SU-DHL-6 (cell line): ENCODE data around the gene MORN3.
"Not testable (repeated sequence)": the region's sequence is repeated elsewhere in the genome, so short reads cannot be mapped to it uniquely, and the experiment has no call there.

Source experiments
- H2AFZ ChIP-seq: fragments of 200-600 bp; sonication (generic); 2 replicates; pipeline ENCODE4 v1.6.1; 2014; ENCODE audit warnings: low read depth, mild to moderate bottlenecking, moderate library complexity, mixed read lengths, antibody characterized with exemption, low read length; ENCODE audit not compliant: severe bottlenecking
- H3F3A ChIP-seq: fragments of 200-600 bp; shearing (Covaris generic); 2 replicates; pipeline ENCODE4 v1.6.0; 2016; ENCODE audit warnings: antibody characterized with exemption, mild to moderate bottlenecking; ENCODE audit not compliant: insufficient read depth
- H3K27ac ChIP-seq: fragments of 200-600 bp; sonication (generic); 2 replicates; pipeline ENCODE4 v1.5.1; 2016; ENCODE audit warnings: low read depth, mild to moderate bottlenecking, low read length, moderate library complexity, mixed read lengths
- H3K27me3 ChIP-seq: fragments of 200-600 bp; sonication (generic), shearing (Covaris generic); 2 replicates; pipeline ENCODE4 v1.6.0; 2014; ENCODE audit warnings: mild to moderate bottlenecking, low read length
- H3K36me3 ChIP-seq: fragments of 200-600 bp; sonication (generic); 2 replicates; pipeline ENCODE4 v1.6.1; 2014; ENCODE audit warnings: mild to moderate bottlenecking, low read length, mixed read lengths
- H3K4me2 ChIP-seq: fragments of 300-600, 200-600 bp; shearing (Covaris generic), sonication (generic); 2 replicates; pipeline ENCODE4 v1.6.0; 2014; ENCODE audit warnings: low read length, low read depth, mild to moderate bottlenecking; ENCODE audit not compliant: poor library complexity, severe bottlenecking
- H3K4me3 ChIP-seq: fragments of 200-600 bp; sonication (generic); 2 replicates; pipeline ENCODE4 v1.5.1; 2014; ENCODE audit warnings: antibody characterized with exemption, low read length, mild to moderate bottlenecking, mixed read lengths; ENCODE audit not compliant: insufficient read depth, poor library complexity, severe bottlenecking
- H3K79me2 ChIP-seq: fragments of 200-600 bp; sonication (generic); 2 replicates; pipeline ENCODE4 v1.6.1; 2014; ENCODE audit warnings: mild to moderate bottlenecking, low read length, moderate library complexity; ENCODE audit not compliant: insufficient read depth
- H3K9ac ChIP-seq: fragments of 200-600 bp; sonication (generic); 2 replicates; pipeline ENCODE4 v1.7.0; 2014; ENCODE audit warnings: mild to moderate bottlenecking, low read length
- H3K9me2 ChIP-seq: fragments of 200-600 bp; sonication (generic); replicated peaks from 2 replicates; pipeline ENCODE4 v1.6.1; 2014; ENCODE audit warnings: low read length; ENCODE audit not compliant: insufficient read depth
- H3K9me3 ChIP-seq: fragments of 200-600 bp; sonication (generic); 2 replicates; pipeline ENCODE4 v1.6.1; 2014; ENCODE audit warnings: low read length, mixed read lengths; ENCODE audit not compliant: insufficient read depth
- H4K20me1 ChIP-seq: fragments of 200-600 bp; sonication (generic); 2 replicates; pipeline ENCODE4 v1.6.1; 2014; ENCODE audit warnings: low read depth, mild to moderate bottlenecking, antibody characterized with exemption, low read length, moderate library complexity, mixed read lengths
- EZH2phosphoT487 ChIP-seq: fragments of 200-600 bp; sonication (generic), shearing (Covaris generic); conservative IDR thresholded peaks from 2 replicates; pipeline ENCODE4 v1.6.1; 2018; ENCODE audit warnings: mild to moderate bottlenecking, antibody characterized with exemption, low read length, moderate library complexity, mixed read lengths
- TF ChIP-seq, protein P1 (sequence below): fragments of 200-600 bp; sonication (generic); IDR thresholded peaks from one replicate; pipeline ENCODE4 v1.5.1; 2017; ENCODE audit warnings: antibody characterized with exemption, mild to moderate bottlenecking, low read length, moderate library complexity; ENCODE audit not compliant: insufficient read depth, poor library complexity, severe bottlenecking

Gene MORN3

DNA sequence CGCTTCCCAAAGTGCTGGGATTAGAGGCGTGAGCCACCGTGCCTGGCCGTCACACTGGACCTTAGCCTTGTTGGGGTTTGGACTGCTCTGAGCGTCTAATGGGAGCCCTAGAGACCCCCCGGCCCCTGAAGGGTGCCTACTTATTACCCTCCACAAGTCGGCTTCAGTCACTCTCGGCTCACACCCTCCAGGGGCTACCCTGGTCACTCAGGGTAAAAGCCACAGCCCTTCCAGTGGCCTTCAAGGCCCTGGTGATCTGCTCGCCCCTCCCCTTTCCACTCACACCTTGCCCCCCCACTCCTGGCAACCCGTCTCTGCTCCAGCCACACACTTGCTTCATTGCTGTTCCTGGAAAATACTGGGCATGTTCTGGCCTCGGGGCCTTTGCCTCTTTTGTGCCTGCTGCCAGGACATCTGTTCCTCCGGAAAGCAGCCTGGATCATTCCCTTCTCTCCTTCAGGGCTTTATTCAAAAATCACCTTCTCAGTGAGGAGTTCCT lies 3.6 kb upstream of the MORN3 start:
- Histone ChIP-seq H3K9me2 (no peaks in the 10 kb centered on the region), H3F3A (peaks cover 8% of the 10 kb centered on the region), H2AFZ (peak overlapping the region; percentile 37), H3K4me2 (peak overlapping the region; percentile 60), H4K20me1 (no peaks in the 10 kb centered on the region), H3K9me3 (no peaks in the 10 kb centered on the region), H3K27ac (no peak overlapping the region), H3K9ac (peak overlapping the region; percentile 31; the same call in 1 of the 2 replicates), H3K79me2 (no peaks in the 10 kb centered on the region), H3K36me3 (no peaks in the 10 kb centered on the region), H3K4me3 (peak overlapping the region; percentile 44), H3K27me3 (no peaks in the 10 kb centered on the region)
- no peak for TF ChIP-seq EZH2phosphoT487
- TF ChIP-seq, protein P1, sequence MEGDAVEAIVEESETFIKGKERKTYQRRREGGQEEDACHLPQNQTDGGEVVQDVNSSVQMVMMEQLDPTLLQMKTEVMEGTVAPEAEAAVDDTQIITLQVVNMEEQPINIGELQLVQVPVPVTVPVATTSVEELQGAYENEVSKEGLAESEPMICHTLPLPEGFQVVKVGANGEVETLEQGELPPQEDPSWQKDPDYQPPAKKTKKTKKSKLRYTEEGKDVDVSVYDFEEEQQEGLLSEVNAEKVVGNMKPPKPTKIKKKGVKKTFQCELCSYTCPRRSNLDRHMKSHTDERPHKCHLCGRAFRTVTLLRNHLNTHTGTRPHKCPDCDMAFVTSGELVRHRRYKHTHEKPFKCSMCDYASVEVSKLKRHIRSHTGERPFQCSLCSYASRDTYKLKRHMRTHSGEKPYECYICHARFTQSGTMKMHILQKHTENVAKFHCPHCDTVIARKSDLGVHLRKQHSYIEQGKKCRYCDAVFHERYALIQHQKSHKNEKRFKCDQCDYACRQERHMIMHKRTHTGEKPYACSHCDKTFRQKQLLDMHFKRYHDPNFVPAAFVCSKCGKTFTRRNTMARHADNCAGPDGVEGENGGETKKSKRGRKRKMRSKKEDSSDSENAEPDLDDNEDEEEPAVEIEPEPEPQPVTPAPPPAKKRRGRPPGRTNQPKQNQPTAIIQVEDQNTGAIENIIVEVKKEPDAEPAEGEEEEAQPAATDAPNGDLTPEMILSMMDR, result no peak

DNA sequence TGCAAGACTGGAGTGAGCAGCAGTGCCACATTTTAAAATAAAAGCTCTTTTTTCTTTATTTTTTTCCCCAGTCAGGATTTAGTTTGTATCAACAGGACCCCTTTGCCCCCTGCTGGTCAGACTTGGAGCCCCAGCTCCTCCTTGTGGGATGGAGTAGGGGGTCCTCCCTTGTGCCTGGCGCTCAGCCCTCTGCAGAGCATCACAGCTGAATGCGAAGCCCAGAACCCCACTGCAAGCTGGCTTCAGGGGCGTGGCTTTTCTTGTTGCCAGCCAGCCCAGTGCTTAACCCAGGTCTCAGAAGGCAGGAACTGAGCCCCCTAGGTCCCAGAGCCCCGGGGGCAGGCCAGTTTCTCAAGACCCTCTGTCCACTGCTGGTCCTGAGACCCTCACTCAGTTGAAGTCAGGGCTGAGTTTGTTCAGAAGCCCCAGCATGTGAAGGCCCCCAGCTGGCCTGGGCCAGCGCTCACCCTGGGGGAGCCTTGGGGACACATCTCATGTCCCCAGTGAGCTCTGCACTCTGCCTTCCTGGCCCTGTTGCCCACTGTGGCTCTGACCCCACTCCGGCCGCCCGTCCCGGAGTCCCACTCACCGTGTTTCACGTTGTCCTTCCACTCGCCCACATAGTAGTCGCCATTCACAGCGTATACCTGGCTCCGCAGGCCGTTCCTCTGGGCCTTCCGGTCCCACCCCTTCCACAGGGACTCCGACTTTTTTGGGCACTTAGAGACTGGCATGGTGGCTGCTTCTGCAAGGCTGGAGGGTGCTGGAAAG lies 519 bp downstream of the MORN3 start:
- Histone ChIP-seq H3K9ac (no peak overlapping the region), H3K27ac (no peak overlapping the region), H3K79me2 (peaks cover 13% of the 10 kb centered on the region), H3K4me2 (no peak overlapping the region), H3K9me2 (no peaks in the 10 kb centered on the region), H4K20me1 (no peaks in the 10 kb centered on the region), H3K9me3 (no peaks in the 10 kb centered on the region), H3K4me3 (no peak overlapping the region), H3K27me3 (no peaks in the 10 kb centered on the region), H3K36me3 (no peaks in the 10 kb centered on the region), H2AFZ (no peak overlapping the region), H3F3A (peaks cover 20% of the 10 kb centered on the region)
- TF ChIP-seq, protein P1, result peak; percentile 34
- TF ChIP-seq EZH2phosphoT487, result no peak

DNA sequence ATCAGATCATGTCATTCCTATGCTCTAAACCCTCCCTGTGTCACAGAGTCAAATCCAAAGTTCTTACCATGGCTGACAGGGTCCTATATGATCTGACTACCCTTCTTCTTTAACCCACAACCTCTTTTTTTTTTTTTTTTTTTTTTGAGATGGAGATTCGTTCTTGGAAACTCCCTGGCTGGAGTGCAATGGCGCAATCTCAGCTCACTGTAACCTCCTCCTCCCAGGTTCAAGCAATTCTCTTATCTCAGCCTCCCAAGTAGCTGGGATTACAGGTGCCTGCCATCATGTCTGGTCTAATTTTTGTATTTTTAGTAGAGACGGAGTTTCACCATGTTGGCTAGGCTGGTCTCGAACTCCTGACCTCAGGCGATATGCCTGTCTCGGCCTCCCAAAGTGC lies 2.6 kb downstream of the MORN3 start:
- H3K9me2 ChIP-seq, H2AFZ ChIP-seq, H4K20me1 ChIP-seq, H3K36me3 ChIP-seq, H3K4me3 ChIP-seq, H3K9me3 ChIP-seq, H3K9ac ChIP-seq, H3K27ac ChIP-seq, H3K4me2 ChIP-seq, H3K27me3 ChIP-seq: not testable (repeated sequence)
- Histone ChIP-seq H3F3A (peaks cover 17% of the 10 kb centered on the region), H3K79me2 (peaks cover 13% of the 10 kb centered on the region)

DNA sequence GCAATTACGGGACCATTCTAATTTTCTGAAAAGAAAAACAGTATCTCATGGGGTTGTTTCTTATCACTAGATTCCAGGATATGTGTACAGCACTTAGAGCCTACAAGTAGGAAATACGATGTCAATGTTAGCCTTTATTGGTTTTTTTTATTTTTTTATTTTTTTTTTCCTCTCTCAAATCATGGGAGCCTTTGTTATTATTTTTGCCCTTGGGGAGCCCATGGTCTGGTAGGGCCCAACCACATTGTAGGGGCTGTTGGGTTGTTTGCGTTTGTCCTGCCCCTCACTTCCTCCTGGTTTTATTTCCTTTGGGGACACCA lies 5.9 kb downstream of the MORN3 start:
- H3K4me2 ChIP-seq, result peak overlapping the region; percentile 69
- no peaks in the 10 kb centered on the region for H3K9me3 ChIP-seq
- no peaks in the 10 kb centered on the region for H3K9me2 ChIP-seq
- H3K79me2 ChIP-seq, result peaks cover 13% of the 10 kb centered on the region
- peak overlapping the region; percentile 76 for H2AFZ ChIP-seq
- no peak for TF ChIP-seq EZH2phosphoT487
- TF ChIP-seq, protein P1, result no peak
- H3K36me3 ChIP-seq, result no peaks in the 10 kb centered on the region
- no peak overlapping the region for H3K4me3 ChIP-seq
- peaks cover 12% of the 10 kb centered on the region; the same call in 1 of the 2 replicates for H3F3A ChIP-seq
- H3K27ac ChIP-seq, result peak overlapping the region; percentile 4; the same call in 1 of the 2 replicates
- no peaks in the 10 kb centered on the region for H4K20me1 ChIP-seq
- no peaks in the 10 kb centered on the region for H3K27me3 ChIP-seq
- no peak overlapping the region for H3K9ac ChIP-seq

DNA sequence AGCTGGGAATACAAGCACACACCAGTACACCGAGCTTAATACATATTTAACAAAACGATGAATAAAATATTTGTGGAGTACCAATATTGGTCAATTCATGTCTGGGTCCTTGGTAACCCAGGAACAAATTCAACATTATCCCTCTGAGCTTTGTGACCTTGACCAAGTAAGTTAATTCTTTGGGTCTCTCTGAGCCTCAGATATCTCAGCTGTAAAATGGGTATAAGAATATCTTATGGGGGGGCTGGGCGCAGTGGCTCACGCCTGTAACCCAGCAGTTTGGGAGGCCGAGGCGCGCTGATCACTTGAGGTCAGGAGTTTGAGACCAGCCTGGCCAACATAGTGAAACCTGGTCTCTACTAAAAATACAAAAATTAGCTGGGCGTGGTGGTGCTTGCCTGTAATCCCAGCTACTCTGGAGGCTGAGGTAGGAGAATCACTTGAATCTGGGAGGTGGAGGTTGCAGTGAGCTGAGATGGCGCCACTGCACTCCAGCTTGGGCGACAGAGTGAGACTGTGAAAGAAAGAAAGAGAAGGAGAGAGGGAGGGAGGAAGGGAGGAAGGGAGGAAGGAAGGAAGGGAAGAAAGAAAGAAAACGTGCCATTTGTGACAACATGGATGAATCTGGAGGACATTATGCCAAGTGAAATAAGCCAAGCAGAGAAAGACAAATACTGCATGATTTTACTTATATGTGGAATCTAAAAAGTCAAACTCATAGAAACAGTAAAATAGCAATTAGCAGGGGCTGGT lies 7.9 kb downstream of the MORN3 start:
- not testable (repeated sequence) for H3K9me2 ChIP-seq, H4K20me1 ChIP-seq, H2AFZ ChIP-seq, H3K4me3 ChIP-seq, H3K27ac ChIP-seq, H3K27me3 ChIP-seq, H3K9ac ChIP-seq, H3K36me3 ChIP-seq, H3K9me3 ChIP-seq, H3K4me2 ChIP-seq
- peaks cover 12% of the 10 kb centered on the region; the same call in 1 of the 2 replicates for H3F3A ChIP-seq
- H3K79me2 ChIP-seq, result peaks cover 13% of the 10 kb centered on the region
